HAP-1 (cell line): ENCODE data around the gene CRTAP.
"Not testable (repeated sequence)": the region's sequence is repeated elsewhere in the genome, so short reads cannot be mapped to it uniquely, and the experiment has no call there.

Experiments used
- DNase-seq, 2 experiments: peaks; one replicate each; pipeline ENCODE4 v3.0.0-alpha.2; 2016 to 2020; ENCODE audit warnings: low spot score in 2 of 2
- H3K27me3 ChIP-seq: fragments of 250-450 bp; sonication (Bioruptor Pico); 2 replicates; pipeline ENCODE4 v1.5.1; 2020; ENCODE audit warnings: low read depth, mild to moderate bottlenecking, moderate library complexity
- H3K36me3 ChIP-seq: fragments of 250-450 bp; sonication (Bioruptor Pico); replicated peaks from 2 replicates; pipeline ENCODE4 v1.5.1; 2020; ENCODE audit warnings: mild to moderate bottlenecking
- H3K4me1 ChIP-seq: fragments of 250-450 bp; sonication (Bioruptor Pico); 2 replicates; pipeline ENCODE4 v1.5.1; 2020; ENCODE audit warnings: mild to moderate bottlenecking
- H3K4me3 ChIP-seq: fragments of 250-450 bp; sonication (Bioruptor Pico); 2 replicates; pipeline ENCODE4 v1.5.1; 2020; ENCODE audit warnings: mild to moderate bottlenecking, moderate library complexity
- H3K9me3 ChIP-seq: fragments of 250-450 bp; sonication (Bioruptor Pico); 2 replicates; pipeline ENCODE4 v1.5.1; 2020; ENCODE audit warnings: mild to moderate bottlenecking, moderate library complexity
- in situ Hi-C: fragments of 300-500 bp; cut with MboI; formaldehyde crosslinking; loops from 3 replicates; pipeline ENCODE4 v1.14.3; 2020; ENCODE audit warnings: low sequenced_read_pairs, inconsistent platforms, mixed read lengths

The CRTAP gene

DNA sequence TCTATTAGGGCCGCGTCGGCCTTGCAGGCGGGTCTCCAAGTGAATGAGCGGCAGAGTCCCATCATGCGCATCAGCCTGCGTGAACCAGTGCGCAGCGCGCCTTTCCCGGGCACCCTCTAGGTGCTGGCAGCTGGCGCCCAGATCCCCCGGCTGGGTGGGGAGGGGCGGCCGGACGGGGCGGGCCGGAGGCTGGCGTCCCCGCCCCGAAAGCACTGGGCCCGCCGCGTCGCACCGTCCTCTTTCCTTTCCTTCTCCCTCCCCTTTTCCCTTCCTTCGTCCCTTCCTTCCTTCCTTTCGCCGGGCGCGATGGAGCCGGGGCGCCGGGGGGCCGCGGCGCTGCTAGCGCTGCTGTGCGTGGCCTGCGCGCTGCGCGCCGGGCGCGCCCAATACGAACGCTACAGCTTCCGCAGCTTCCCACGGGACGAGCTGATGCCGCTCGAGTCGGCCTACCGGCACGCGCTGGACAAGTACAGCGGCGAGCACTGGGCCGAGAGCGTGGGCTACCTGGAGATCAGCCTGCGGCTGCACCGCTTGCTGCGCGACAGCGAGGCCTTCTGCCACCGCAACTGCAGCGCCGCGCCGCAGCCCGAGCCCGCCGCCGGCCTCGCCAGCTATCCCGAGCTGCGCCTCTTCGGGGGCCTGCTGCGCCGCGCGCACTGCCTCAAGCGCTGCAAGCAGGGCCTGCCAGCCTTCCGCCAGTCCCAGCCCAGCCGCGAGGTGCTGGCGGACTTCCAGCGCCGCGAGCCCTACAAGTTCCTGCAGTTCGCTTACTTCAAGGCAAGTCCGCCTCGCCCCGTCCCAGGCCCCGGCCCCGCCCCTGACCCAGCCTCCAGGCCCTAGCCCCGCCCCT, at the start of gene CRTAP:
Gene CRTAP, plus strand, starts transcription at position 243 of the 850 bp plus-strand sequence. Its CDS starts 64 bp downstream, at position 307.
- in situ Hi-C loops = no loop called here
- Histone ChIP-seq H3K9me3 (peaks cover 4% of the 10 kb centered on the region; the same call in 1 of the 2 replicates), H3K4me3 (peak within 1 kb of the TSS; percentile 50), H3K36me3 (peaks cover 4% of the 10 kb centered on the region; the same call in 1 of the 2 replicates), H3K4me1 (peaks cover 12% of the 10 kb centered on the region), H3K27me3 (no peaks in the 10 kb centered on the region)
- DNase-seq = peak; percentile 89 to 98

DNA sequence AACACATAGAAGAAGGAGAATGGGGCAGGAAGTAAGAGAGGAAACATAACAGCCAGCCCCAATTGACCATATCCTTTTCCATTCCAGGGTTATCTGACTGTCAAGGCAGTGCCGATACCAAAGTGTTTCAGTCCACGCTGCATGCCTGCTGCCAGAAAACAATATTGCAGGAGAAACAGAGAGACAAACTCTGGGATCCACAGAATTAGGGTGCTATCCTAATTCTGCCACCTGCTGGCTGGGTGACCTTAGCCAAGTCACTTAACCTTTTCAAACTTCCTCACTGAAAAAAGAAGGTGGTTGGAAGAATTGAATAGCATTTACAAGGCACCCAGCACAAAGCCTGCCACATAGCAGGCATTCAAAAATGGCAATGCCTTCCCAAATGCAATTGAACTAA, 48.9 kb upstream of the CRTAP start:
- H3K4me1 ChIP-seq = peaks cover 5% of the 10 kb centered on the region
- H3K9me3 ChIP-seq = no peaks in the 10 kb centered on the region
- no peaks in the 10 kb centered on the region for H3K27me3 ChIP-seq
- peaks cover 21% of the 10 kb centered on the region for H3K36me3 ChIP-seq
- in situ Hi-C loops = no loop called here
- no peak overlapping the region for H3K4me3 ChIP-seq
- DNase-seq = no peak

DNA sequence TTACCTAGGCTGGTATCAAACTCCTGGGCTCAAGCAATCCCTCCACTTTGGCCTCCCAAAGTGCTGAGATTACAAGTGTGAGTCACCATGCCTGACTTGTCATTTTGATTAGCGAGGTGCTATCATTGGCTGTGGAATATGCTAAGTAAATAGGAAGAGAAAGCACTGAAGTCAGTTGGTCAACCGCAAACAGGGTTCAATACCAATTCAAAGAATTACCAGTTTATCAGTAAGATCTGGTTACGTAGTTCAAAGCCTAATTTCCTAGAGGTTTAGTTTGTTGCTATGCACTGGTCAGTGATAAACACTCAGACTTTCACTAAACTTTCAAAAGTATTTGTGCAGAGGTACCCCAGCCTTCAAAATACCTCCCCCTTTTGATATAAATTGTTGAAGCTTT, 46.3 kb upstream of the CRTAP start:
- Histone ChIP-seq H3K4me3 (no peak overlapping the region), H3K36me3 (peaks cover 12% of the 10 kb centered on the region)

DNA sequence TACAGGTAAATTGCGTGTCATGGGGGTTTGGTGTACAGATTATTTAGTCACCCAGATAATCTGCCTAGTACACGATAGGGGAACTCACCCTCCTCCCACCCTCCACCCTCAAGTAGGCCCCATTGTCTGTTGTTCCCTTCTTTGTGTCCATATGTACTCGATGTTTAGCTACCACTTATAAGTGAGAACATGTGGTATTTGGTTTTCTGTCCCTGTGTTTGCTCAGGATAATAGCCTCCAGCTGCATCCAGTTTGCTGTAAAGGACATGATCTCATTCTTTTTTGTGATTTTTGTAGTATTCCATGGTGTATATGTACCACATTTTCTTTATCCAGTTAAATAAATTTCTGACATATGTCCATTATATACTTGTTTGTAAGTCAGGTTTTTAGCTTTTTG, 44.0 kb upstream of the CRTAP start:
- in situ Hi-C loops = loop anchor here (5.0 kb wide), 1 partner anchor 118 kb away; the partner anchor contains the start of gene CCR4

More for the DNA sequence above, 46.3 kb upstream of the CRTAP start:
- no peak for DNase-seq
- Histone ChIP-seq H3K27me3 (no peaks in the 10 kb centered on the region), H3K9me3 (no peaks in the 10 kb centered on the region), H3K4me1 (peaks cover 9% of the 10 kb centered on the region)
- in situ Hi-C loops = no loop called here

DNA sequence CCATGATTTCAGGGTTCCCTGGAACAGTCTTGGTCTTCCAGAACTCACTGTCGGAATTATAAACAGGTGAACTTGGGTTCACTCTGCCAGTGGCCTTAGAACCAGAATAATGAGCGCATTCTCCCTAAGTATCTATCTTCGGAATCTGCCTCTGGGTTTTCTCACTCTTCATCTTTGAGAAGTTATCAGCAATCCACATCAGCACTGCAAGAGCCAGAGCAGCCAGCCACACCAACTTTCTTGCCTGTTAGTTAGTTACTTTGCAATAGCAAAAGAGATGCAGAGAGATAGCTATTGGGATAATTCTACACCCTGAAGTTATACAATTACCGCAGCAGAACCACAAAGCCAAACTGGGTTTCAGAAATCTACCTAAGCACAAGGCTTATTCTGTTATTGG, 42.6 kb upstream of the CRTAP start:
- Histone ChIP-seq H3K4me3 (no peak overlapping the region), H3K4me1 (peaks cover 9% of the 10 kb centered on the region), H3K27me3 (no peaks in the 10 kb centered on the region), H3K9me3 (no peaks in the 10 kb centered on the region), H3K36me3 (peaks cover 7% of the 10 kb centered on the region)
- no peak for DNase-seq
- in situ Hi-C loops = loop anchor here (5.0 kb wide), 1 partner anchor 119 kb away; the partner anchor contains the start of gene CCR4

More for the DNA sequence above, 44.0 kb upstream of the CRTAP start:
- not testable (repeated sequence) for H3K27me3 ChIP-seq, H3K36me3 ChIP-seq, H3K9me3 ChIP-seq, H3K4me3 ChIP-seq, H3K4me1 ChIP-seq
- DNase-seq = peak in 1 of 2 experiments; percentile 24

DNA sequence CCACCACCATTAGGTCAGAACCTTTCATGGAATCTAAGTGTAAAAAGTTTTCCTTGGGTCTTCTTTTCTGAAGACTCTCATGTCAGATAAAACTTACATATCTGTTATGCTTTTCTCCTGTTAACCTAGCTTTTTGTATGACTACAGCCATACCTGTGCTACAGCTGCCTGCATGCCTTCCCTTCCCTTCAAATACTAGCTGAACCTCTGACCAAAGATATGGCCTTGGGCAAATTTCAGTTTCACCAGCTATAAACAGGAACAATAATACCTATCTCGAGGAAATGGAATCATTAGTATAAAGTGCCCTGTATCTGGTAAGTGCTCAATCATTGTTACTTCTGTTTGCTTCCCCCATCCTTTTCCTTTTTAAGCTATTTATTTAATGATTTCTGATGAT, 41.9 kb upstream of the CRTAP start:
- H3K9me3 ChIP-seq = no peaks in the 10 kb centered on the region
- H3K36me3 ChIP-seq = peaks cover 7% of the 10 kb centered on the region
- no peaks in the 10 kb centered on the region for H3K27me3 ChIP-seq
- DNase-seq = no peak
- H3K4me3 ChIP-seq = no peak overlapping the region
- peaks cover 9% of the 10 kb centered on the region for H3K4me1 ChIP-seq
- in situ Hi-C loops = loop anchor here (5.0 kb wide), 1 partner anchor 120 kb away; the partner anchor contains the start of gene CCR4

DNA sequence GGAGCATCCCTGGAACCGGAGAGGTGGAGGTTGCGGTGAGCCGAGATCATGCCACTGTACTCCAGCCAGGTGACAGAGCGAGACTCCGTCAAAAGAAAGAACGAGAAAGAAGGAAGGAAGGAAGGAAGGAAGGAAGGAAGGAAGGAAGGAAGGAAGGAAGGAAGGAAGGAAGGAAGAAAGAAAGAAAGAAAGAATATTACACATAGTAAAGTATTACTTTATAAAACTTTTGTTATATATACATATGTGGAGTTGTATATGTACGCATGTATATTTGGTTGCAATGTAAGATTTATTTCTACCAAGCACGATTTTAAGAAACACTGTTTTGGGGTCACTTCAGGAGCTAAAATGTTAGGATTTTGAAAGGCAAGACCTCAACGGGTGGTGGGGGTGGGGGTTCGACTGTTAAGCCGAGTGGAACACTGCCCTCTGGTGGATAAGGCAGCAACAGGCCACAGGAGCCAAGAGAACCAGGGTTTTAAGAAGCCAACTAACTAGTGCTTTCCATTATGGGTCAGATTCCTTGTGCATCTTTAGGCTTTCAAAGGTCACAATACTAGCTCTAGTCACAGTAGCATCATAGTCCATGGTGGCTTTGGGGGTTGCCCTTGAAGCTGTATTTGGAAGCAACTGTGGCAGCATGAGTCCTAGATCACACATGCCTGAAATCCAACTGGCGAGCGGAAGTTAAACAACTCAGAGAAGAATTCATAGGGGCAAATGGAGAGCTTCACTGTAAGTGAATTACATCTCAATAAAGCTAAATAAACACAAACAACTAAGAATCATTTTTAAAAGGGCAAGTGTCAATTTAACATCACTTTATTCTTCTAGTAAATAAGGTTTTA, 39.4 kb upstream of the CRTAP start:
- H3K4me3 ChIP-seq = no peak overlapping the region
- no peaks in the 10 kb centered on the region for H3K27me3 ChIP-seq
- H3K36me3 ChIP-seq = no peaks in the 10 kb centered on the region; the same call in none of the 2 replicates
- peak; percentile 73 to 84 for DNase-seq
- peaks cover 9% of the 10 kb centered on the region for H3K4me1 ChIP-seq
- in situ Hi-C loops = loop anchor here (5.0 to 25.0 kb wide), 2 partner anchors 122 to 337 kb away; partner anchors contain the start of gene CCR4
- H3K9me3 ChIP-seq = no peaks in the 10 kb centered on the region

DNA sequence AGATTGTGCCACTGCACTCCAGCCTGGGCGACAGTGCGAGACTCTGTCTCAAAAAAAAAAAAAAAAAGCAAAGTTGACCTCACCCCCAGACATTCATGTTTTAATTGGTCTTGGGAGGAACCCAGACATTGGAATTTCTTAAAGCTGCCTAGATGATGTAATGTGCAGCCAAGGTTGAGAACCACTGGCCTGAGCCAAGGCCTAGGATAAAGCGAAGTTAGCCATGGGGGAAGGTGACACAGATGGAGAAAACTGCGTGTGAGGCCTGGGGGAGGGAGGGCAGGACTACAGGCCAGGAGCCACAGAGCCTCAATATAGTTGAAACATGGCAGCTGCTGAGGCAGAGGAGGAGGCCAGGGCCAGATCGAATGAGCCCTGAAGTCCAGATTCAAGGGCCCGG, 37.8 kb upstream of the CRTAP start:
- no peaks in the 10 kb centered on the region; the same call in 1 of the 2 replicates for H3K36me3 ChIP-seq
- no peaks in the 10 kb centered on the region for H3K9me3 ChIP-seq
- no peak overlapping the region for H3K4me3 ChIP-seq
- no peaks in the 10 kb centered on the region for H3K4me1 ChIP-seq
- in situ Hi-C loops = loop anchor here (25.0 kb wide), 1 partner anchor 339 kb away; no protein-coding TSS in a partner anchor
- H3K27me3 ChIP-seq = no peaks in the 10 kb centered on the region
- no peak for DNase-seq

DNA sequence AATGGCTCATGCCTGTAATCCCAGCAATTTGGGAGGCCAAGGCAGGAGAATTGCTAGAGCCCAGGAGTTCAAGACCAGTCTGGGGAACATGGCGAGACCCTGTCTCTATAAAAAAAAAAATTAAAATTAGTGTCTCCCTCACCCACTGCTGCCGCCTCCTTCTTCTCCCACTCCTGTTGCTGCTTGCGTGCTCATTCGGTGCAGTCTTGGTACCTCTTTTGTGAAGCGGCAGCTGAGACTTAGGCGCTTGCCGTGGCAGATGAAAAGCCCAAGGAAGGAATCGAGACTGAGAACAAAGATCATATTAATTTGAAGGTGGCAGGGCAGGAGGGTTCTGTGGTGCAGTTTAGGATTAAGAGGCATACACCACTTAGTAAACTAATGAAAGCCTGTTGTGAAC, 36.9 kb upstream of the CRTAP start:
- no peaks in the 10 kb centered on the region for H3K27me3 ChIP-seq
- no peak for DNase-seq
- in situ Hi-C loops = loop anchor here (25.0 kb wide), 1 partner anchor 340 kb away; no protein-coding TSS in a partner anchor
- no peaks in the 10 kb centered on the region for H3K4me1 ChIP-seq
- no peaks in the 10 kb centered on the region for H3K9me3 ChIP-seq
- no peaks in the 10 kb centered on the region; the same call in 1 of the 2 replicates for H3K36me3 ChIP-seq
- no peak overlapping the region for H3K4me3 ChIP-seq

DNA sequence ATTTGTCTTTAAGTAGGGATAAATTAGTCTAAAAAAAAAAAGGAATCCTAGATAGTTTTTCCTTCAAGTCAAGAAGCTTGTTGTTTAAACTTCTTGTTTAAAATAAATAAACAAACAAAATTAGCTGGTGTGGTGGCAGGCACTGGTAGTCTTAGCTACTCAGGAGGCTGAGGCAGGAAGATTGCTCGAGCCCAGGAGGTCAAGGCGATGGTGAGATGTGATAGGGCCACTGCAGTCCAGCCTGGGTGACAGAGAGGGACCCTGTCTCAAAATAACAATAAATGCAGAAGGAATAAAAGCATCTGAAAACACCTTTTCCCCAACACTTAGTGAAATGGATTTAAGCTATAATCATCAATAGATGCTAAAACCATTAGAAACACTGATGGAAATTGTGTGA, 35.8 kb upstream of the CRTAP start:
- in situ Hi-C loops = loop anchor here (25.0 kb wide), 1 partner anchor 341 kb away; no protein-coding TSS in a partner anchor
- Histone ChIP-seq H3K9me3 (no peaks in the 10 kb centered on the region), H3K4me1 (no peaks in the 10 kb centered on the region), H3K36me3 (no peaks in the 10 kb centered on the region; the same call in 1 of the 2 replicates), H3K27me3 (no peaks in the 10 kb centered on the region), H3K4me3 (no peak overlapping the region)
- DNase-seq = no peak

DNA sequence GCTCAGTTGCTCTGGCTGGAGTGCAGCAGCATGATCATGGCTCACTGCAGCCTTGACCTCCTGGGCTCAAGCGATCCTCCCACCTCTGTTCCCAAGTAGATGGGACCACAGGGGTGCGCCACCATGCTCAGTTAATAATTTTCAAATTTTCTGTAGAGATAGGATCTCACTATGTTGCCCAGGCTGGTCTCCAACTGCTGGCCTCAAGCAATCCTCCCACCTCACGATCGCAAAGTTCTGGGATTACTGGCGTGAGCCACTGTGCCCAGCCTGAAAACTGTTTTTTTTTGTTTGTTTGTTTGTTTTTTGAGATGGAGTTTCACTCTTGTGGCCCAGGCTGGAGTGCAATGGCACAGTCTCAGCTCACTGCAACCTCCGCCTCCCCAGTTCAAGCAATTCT, 34.0 kb upstream of the CRTAP start:
- not testable (repeated sequence) for H3K4me3 ChIP-seq, H3K9me3 ChIP-seq, H3K36me3 ChIP-seq, H3K27me3 ChIP-seq, DNase-seq, H3K4me1 ChIP-seq
- in situ Hi-C loops = loop anchor here (25.0 kb wide), 1 partner anchor 343 kb away; no protein-coding TSS in a partner anchor

DNA sequence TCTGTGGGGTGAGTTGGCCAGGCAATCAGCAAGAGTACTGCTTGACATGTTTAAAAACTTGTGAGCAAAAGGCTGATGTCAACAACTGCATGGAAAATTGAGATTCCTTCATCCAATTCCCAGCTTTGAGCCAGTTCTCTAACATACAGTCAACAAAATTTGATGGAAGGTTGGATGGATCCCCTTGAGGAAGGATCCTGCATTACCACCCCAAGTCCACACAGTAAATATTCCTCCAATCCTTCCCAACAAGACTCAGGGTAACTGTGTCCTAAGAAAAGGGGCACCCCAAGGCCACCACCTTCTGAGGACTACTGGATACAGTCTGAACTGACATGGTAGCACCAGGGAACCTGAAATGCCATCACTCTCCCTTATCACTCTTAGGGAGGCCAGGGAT, 32.0 kb upstream of the CRTAP start:
- no peak for DNase-seq
- Histone ChIP-seq H3K27me3 (no peaks in the 10 kb centered on the region), H3K4me3 (no peak overlapping the region), H3K36me3 (no peaks in the 10 kb centered on the region), H3K4me1 (peaks cover 5% of the 10 kb centered on the region; the same call in 1 of the 2 replicates), H3K9me3 (no peaks in the 10 kb centered on the region)
- in situ Hi-C loops = loop anchor here (25.0 kb wide), 1 partner anchor 345 kb away; no protein-coding TSS in a partner anchor

DNA sequence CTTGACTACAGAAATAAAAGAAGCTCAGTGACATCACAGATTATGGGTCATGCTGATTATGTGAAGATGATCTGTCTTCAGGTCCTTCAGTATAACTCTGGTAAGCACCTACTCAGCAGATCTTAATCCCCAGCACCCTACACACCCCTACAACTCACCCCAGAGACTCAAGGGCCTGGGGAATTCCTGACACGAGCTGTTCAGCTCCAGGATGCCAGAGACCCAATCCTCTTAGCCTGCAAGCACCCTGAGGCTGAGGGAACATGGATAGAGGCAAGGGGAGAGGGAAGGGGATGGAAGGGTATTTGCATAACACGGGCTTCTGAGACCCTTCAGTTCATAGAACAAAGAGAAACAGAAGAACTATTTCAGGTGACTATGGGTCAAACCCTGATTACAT, 29.9 kb upstream of the CRTAP start:
- Histone ChIP-seq H3K36me3 (no peaks in the 10 kb centered on the region), H3K4me3 (no peak overlapping the region), H3K27me3 (no peaks in the 10 kb centered on the region), H3K4me1 (peaks cover 5% of the 10 kb centered on the region; the same call in 1 of the 2 replicates), H3K9me3 (no peaks in the 10 kb centered on the region)
- in situ Hi-C loops = loop anchor here (25.0 kb wide), 1 partner anchor 347 kb away; no protein-coding TSS in a partner anchor
- DNase-seq = peak; percentile 19 to 29
